Fibroblast of the aortic adventitia (primary cell): ENCODE measurements around the gene C1QTNF12. TPM values are rescaled to one million over a fixed set of nuclear protein-coding genes. Genes with fewer than 3 reads are reported as not detected.

Experiments
- DNase-seq: peaks from one replicate; pipeline ENCODE4 v3.0.0-alpha.2; 2010; ENCODE audit warnings: low read depth
- H3K4me3 ChIP-seq: 2 replicates; pipeline ENCODE4 v1.5.1; 2011; ENCODE audit warnings: low read depth, mild to moderate bottlenecking, control low read depth, low read length, moderate library complexity
- CTCF ChIP-seq: IDR thresholded peaks from 2 replicates; pipeline ENCODE4 v1.5.1; 2011; ENCODE audit warnings: mild to moderate bottlenecking, low read length, control low read depth, inconsistent platforms; ENCODE audit not compliant: insufficient read depth
- total RNA-seq: library from RNA; depleted of rRNA; stranded (reverse); fragments of >200 nt; gene quantifications from 2 replicates; pipeline ENCODE4 v1.2.3, GENCODE V29; 2012; ENCODE audit warnings: low replicate concordance

The C1QTNF12 gene
- total RNA-seq, 1 donor, result 1.4 TPM

- no peak for DNase-seq
- no peak overlapping the region for H3K4me3 ChIP-seq
- no peak for TF ChIP-seq CTCF
Observed at GRCh38 chr1:1216770-1217620, 29.5 kb downstream of the C1QTNF12 start.

- no peak overlapping the region for H3K4me3 ChIP-seq
- no peak for DNase-seq
- no peak for TF ChIP-seq CTCF
Observed at GRCh38 chr1:1215881-1216605, 30.5 kb downstream of the C1QTNF12 start.

GRCh38 chr1:1215080-1215676, 31.3 kb downstream of the C1QTNF12 start:
- H3K4me3 ChIP-seq, result no peak overlapping the region
- no peak for DNase-seq
- TF ChIP-seq CTCF, result no peak

- TF ChIP-seq CTCF, result no peak
- no peak within 1 kb of the TSS for H3K4me3 ChIP-seq
- DNase-seq, result no peak
Observed at GRCh38 chr1:1213345-1214265, 32.9 kb downstream of the C1QTNF12 start, which contains the start of gene TNFRSF4. TNFRSF4 (minus strand) TSS chr1:1214153; CDS start chr1:1214127, 26 bp downstream.

- no peak overlapping the region for H3K4me3 ChIP-seq
- no peak for DNase-seq
- no peak for TF ChIP-seq CTCF
Observed at GRCh38 chr1:1212780-1213344, 33.7 kb downstream of the C1QTNF12 start.
